Mesenteric fat pad (tissue), 1 donor: Measurements from ENCODE around the gene CCBE1. TPM values are rescaled to one million over a fixed set of nuclear protein-coding genes. Genes with fewer than 3 reads are reported as not detected.

Experiments used
- DNase-seq: peaks from one replicate; pipeline ENCODE4 v3.0.0-alpha.2; 2020; ENCODE audit warnings: low spot score
- total RNA-seq: library from RNA; stranded (reverse); fragmentation: NEBNext Ultra II Directional; extraction: Animal tissue kit (Norgen Biotek cat#: 25700); gene quantifications from one replicate; pipeline ENCODE4 v1.2.1, GENCODE V29; 2021
- donor health status: DM: yes; HTN: yes; CAD: no.

Gene CCBE1
- total RNA-seq, 1 donor from 2014 or later: 2.3 TPM

DNA sequence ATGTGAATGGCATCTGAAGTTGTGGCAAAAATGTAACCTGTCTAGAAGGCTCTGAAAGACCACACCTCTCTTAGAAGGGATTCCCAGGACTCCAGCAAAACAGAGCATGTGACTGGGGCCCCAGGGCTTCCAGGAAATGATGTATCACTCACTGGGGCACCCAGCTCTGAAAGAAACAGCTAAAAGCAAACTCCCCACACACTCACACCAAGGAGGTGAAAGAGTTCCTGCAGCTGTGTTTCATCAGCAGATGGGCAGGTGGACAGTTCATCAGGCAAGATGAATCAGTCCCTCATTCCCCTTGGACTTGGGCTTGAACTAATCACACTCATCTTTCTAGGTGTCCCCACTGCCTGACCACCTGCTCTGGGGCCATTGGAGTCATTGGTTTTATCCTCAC lies 76.2 kb downstream of the CCBE1 start:
- DNase-seq: no peak

DNA sequence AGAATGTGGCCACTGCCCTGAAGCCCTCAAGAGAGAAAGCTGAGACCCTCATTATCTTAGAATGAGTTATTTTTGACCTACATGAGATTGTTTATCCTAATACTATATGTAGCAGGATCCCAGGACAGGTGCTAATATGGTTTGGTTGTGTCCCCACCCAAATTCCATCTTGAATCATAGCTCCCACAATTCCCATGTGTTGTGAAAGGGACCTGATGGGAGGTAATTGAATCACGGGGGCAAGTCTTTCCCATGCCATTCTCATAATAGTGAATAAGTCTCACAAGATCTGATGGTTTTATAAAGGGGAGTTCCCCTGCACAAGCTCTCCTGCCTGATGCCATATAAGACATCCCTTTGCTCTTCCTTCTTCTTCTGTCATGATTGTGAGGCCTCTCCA lies 76.8 kb downstream of the CCBE1 start:
- no peak for DNase-seq

DNA sequence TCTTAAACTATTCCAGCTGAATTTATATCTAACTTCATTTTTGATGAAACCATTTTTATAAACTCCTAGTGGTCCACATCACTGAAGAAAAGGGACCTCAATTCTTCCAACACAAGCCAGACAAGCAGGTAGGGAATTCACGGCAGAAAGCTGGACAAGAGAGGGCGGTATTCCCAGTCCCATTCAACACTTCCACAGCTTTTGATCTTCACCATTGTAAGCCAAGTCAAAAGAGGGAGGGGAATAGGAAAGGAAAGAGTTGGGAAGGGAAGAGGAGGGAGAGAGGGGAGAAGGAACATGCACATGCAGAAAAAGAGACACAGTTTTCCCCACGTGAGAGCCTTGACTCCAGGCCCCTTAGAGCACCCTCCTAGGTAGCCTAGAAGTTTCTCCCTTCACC lies 77.4 kb downstream of the CCBE1 start:
- no peak for DNase-seq

DNA sequence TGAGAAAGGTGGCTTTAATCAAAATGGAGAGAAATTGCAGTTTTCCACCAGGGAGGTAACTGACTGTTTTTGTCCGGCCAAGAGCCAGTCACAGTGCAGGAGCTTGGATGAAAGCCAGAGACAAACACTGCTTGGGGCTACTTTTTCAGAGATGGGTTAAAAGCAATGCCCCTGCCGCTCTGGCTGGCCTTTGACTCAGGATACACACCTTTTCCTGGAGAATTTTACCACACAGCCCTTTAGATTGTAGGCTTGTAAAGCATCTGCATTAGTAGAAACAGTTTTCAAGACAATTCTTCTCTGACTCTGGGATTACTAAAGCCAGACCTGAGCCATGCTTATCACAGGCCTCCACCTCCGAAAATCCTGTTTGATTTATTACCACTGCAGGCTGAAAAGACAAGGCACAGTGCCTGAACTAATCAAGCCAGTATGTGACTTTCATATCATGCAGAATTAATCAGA lies 79.7 kb downstream of the CCBE1 start:
- DNase-seq: no peak

DNA sequence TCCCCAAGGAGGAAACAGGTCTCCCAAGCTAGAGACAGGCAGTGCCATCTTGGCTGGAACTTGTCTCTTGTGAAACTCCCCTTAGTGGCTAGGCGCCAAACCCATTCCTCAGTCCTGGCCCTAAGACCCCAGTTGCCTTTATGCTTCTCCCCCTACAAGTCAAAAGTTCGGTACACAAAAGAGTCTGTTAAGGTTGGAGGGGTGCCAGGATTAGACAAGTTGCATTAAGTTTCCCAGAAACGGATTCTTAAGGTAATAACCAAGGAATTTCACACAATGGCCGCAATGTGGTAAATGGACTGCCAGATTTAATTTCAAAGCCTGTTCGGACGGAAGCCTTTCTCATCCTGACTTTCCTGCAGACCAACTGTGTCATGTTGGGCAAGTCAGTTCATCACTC lies 80.7 kb downstream of the CCBE1 start:
- DNase-seq: no peak

DNA sequence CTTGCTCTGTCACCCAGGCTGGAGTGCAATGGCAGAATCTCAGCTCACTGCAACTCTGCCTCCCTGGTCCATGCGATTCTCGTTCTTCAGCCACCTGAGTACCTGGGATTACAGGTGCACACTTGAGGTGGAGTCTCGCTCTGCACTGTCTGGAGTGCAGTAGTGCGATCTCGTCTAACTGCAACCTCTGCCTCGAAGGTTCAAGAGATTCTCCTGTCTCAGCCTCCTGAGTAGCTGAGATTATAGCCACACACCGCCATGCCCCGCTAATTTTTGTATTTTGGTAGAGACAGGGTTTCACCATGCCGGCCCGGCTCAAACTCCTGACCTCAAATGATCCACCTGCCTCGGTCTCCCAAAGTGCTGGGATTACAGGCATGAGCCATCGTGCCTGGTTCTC lies 83.3 kb downstream of the CCBE1 start:
- DNase-seq: no peak

DNA sequence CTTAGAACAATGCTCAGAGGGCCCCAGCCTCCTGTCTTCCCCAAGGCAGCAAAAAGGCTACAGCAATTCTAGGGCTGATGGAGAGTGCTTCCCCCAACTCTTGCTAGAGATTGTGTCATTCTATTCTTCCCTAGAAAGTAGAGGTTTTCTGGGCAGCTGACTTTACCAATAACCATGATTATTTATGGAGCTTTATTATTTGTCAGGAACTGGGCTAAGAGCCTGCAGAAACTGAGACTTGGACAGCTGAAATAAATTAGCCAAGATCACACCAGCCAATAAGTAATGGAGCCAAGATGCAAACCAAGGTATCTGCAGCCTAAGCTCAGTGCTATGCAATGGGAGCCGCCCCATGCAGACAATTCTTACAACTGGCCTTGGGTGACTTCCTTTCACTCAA lies 84.8 kb downstream of the CCBE1 start:
- no peak for DNase-seq

DNA sequence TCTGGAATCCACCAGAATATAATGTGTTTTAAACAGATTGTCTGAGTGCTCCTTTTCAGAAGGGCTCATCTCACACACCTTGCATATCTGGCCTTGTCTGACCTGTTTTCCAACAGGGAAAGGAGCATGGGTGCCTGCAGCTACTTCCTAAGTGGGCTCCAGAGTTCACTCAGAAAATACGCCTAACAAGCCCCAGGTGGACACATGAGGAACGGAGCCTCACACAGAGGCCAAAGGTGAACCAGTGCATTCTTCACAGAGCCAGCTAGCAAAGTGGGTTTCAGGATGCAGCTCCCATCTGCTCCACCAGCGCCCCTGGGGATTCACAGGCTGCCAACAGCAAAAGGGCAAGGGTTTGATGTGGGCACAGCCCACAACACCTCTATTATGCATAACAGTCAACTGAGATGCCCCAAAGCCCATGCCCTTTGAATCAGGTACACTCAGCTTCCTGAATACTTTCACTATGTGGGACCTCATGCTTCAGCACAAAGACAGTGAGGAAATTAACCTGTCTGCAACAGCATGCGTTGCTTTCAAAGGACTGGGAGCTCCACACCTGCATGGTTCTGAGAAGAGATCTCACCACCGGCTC lies 86.6 kb downstream of the CCBE1 start:
- no peak for DNase-seq

DNA sequence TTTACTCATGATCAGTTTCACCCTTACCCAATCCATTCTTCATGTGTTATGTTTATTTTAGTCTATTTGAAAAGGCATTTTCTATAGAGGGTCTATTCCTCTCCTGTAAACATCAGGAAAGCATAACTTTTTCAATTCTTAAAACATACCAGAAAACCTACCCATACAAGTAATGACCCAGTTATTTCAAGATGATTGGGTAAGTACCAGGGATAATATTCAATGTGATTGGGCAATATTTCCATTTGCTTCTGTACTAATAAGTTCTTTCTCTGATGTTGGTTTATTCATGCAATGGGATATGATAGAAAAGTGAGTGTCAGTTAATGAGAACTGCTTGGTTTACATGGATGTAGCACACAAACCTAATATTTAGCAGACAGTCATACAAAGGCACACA lies 87.6 kb downstream of the CCBE1 start:
- no peak for DNase-seq

DNA sequence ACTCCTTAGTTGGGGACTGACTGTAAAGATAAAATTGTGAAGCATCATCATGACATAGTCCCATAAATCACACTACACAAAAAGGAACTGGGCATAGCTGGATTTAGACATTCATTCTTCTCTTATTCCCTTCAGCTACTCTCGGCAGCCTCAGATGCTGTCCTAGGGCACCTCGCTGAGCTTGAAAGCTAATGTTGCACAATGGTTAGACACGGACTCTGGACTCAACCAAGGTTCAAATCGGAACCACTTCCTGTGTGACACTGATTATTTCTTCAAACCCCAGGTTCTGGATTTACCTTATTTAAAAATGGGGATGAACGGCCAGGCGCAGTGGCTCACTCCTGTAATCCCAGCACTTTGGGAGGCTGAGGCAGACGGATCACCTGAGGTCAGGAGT lies 89.8 kb downstream of the CCBE1 start:
- DNase-seq: no peak

DNA sequence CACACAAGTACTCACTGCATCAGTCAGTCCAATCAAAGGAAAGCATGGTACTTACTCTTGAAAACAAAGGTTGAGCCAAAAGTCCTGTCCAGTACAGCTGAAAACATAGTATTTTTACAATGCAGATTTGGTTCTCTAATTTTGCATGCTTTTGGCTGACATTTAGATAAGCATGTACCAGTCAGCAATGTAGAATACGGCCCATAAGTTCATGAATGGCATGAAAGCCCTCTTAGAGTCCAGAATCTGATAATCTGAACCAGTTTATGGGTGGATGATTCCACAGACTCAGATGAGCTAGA lies 90.2 kb downstream of the CCBE1 start:
- DNase-seq: no peak

DNA sequence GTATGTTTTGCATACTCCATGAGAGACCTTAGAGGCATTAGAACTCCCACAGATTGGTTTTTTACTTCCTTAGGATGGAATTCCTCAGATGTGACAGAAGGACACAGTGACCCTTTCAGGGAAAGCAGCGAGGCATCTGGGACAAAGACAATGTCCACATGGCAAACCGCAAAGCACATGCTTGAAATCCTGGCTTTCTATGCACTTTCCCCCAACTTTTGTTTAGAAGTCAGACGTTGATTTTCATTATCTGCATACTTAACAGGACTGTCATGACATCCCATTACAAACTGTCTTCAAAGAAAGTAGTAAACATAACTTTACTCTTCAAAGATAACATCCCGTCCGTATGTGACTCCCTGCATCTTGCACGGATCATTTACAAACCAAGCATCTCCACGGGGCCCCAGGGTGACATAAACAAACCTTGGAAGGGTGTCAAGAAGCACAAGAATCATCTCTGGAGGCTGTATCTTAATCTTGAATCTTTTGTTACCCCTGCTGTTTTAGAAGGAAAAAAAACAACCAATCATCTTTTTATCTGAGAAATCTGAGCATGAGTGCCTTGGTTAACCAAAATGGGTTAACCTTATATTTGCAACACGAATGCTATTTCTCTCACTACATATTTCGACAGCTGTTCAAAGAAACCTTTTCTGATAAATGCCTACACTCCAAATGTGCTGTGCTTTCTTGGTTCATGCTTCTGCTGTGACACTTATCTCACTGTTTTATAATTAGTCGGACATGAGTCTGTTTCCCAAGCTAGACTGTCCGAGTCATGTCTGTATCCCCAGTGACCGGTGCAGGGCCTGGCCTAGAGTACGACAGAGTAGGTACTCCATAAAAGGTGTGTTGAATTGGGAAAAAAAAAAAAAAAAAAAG lies 90.8 kb downstream of the CCBE1 start:
- DNase-seq: no peak

DNA sequence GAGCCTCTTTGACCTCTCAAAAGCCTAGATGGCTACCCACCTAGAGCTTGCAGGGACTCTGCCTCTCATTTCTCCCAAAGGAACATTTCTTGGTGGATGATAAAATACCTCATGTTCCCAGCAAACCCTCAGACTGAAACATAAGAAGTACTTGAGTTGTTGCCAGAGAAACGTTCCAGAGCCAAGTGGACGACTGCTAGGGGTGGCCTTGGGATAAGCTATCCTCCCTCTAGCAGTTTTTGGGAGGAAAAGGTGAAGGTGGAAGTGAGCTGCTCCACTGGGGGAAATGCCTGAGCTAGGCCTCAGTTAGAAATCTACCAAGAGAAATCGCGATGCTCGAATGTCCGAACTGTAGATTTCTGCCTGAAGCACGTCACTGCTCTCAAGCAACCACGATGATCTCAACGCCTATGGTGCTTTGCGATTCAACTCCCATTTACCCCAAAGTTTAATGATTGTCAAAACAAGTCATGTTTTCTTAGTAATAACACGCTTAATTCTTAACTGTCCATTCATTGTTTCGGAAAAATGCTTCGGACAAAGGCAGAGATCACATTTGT lies 91.5 kb downstream of the CCBE1 start:
- no peak for DNase-seq

DNA sequence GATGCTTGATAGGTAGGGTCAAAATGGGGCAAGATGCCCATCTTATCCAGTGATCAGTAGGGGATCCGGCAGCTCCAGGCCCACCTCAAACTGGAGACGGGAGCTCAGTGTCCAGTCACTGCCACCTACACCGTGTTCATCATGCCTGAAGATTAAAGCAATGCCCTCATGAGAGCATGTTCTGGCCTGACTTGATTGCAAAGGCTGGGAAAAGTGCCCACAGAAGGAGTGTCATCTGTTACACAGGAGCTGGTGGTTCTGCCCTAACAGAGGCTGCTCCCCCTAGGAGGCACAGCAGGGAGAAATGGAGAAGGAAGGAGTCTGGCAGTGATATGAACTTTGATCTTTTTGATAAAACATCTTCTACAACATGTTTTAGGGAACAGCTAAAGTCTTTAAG lies 92.3 kb downstream of the CCBE1 start:
- DNase-seq: no peak

DNA sequence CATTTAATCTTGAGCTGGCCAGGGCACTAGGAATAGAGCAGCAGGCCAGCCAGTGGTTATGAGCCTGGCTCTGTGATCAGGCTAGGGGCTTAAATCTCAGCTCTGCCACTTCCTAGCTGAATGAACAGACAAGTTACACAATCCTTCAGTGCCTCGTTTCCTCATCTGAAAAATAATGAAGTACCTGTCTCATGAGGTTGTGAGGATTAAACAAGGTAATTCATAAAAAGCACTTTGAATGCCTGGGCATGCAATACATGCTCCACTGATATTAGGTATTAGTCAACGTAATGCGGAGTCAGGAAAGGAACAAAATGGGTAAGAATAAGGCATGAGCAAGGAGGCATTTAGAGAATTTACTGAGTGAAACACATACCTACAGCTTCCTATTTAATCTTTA lies 100.2 kb downstream of the CCBE1 start:
- no peak for DNase-seq

DNA sequence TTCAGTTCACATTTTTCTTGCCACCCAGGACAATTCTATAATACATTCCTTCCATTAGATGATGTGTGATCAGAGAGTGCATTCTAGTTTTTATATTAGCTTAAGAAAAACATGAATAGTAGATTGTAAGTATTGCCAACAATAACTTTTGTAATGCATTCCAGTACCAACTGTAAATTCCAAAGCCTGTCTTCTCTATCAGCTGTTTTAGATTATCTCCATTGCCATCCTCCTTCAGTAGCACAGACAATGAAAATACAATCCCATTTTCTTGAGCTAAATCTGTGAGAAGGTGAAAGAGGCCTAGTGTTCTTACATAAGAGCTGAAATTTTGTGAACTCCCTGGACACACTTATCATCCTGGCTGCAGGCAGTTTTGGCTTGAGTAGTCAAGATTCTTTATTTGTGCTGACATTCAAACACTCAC lies 103.9 kb downstream of the CCBE1 start:
- DNase-seq: no peak

DNA sequence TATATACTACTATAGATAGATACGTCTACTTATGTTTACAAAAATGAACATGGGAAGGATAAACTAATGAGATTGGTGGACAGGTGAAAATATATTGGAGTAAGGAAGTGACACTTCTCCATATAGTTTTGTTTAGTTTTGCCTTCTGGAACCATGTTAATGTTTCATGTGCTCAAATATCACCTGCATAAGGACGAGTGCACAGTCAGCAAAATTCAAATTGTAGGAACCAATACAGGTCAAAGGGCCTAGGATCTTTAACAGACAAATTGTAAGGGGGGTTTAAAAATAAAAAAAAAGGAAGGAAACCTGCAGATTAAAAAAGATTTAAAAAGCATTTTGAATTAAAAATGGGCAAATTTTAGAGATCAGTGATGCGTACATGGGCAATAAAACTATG lies 104.6 kb downstream of the CCBE1 start:
- no peak for DNase-seq

DNA sequence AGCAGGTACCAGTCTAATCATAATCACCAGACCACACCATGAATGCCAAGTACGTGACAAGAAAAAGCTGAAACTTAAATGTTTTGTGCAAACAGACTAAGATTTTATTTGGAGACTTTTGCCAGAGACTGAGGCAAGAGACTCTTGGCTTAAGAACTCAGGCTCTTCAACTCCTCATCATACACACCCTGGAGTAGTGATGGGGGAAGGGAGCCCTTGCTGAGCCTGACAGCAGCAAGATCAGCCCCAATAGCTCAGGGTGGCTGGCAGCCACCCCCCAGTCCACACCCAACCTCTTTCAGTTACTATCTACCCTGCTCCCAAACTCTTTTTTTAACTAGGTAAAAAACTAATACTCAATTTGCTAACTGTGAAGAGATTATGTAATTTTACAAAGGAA lies 114.8 kb downstream of the CCBE1 start:
- no peak for DNase-seq

DNA sequence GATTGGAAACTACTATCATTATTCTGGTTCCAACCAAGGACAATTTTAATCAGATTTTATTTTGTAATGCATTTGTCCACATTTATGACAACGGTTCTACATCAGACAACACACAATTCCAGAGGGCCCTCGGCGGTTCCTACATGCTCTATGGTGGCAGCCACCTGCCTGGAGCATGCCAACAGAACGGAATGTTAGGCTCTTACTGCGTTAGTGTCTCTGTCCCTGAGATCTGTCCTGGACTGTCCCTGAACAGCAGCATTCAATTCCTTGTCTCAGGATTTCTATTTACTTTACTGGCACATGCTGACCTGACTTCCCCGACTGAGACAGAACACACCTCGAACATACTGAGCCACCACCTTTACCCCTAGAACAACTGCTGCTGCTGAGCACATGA lies 117.7 kb downstream of the CCBE1 start:
- no peak for DNase-seq

DNA sequence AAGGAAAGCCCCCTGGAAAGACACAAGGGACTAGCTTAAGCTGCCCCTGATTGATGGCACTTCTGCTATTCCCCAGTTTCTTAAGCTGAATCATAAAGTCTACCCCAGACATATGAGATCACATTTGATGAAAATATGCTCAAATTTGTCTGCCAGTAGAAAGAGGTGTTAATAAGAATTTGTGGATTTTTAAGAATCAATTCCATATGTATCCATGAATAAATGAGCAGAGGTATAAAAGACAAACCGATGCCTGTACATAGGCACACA lies 119.9 kb downstream of the CCBE1 start:
- DNase-seq: no peak

DNA sequence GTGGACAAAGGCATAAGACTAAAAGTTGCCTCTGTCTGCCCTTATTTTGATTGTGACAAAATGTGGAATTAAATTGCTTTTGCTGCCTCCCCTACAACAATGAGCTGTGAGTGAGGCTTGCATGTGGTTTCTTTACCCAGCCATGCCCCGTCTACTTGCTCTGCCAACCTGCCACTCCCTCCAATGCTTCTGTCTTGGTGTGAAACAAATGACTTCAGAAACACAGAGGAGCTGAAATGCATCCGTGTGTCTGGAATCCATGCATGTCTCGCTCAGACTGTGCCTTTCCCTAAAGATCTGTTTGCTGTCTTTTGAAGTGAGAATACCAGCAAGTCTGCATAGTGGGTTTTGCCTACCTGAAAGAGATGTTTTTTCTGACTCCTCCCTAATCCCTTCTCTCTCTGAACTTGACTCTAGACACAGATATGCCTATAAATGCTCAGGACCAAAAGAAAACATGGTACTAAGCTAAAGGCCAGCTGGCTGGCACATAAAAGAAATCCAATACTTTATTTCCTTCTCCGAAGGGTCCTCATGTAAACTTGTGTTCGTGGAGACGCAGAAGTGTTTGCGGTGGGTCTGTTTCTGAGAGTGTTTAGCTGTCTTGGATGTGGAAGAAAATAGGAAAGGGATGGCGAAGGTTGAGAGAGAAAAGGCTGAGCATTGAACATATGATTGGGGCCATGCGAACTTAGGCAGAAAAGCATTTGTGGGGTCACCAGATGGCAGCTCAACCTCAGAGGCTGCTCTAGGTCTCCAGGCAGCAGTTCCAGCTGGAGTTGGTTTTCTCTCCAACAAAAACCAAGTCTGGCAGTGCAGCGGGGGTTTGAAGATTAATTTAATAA lies 120.5 kb downstream of the CCBE1 start:
- no peak for DNase-seq

DNA sequence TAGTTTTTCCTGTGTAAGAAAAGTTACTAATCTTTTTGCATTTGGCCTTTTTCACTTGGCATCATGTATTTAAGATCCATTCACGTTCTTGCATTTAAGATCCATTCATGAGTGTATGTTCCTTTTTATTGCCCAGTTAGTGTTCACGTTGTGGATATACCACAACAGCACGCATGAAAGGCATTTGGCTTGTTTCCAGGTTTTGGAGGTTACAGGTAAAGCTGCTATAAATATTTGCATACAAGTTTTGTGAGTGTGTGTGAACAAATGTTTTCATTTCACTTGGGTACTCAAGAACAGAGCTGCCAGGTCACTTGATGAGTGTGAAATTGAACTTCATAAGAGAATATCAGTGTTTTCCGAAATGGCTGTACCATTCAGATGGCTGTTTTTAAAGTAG lies 121.2 kb downstream of the CCBE1 start:
- DNase-seq: no peak
